ENCODE data around the gene SERTAD1.
"Not testable (repeated sequence)": the region's sequence is repeated elsewhere in the genome, so short reads cannot be mapped to it uniquely, and the experiment has no call there.

Gene SERTAD1

GRCh38 chr19:40421993-40422747 lies 3.6 kb downstream of the SERTAD1 start:
- no peak for DNase-seq

- DNase-seq, result peak; percentile 59
Observed at GRCh38 chr19:40420766-40421765, 4.7 kb downstream of the SERTAD1 start.

- DNase-seq, result no peak
Observed at GRCh38 chr19:40420451-40420765, 5.4 kb downstream of the SERTAD1 start.

- no peak for DNase-seq
Observed at GRCh38 chr19:40419780-40420179, 6.0 kb downstream of the SERTAD1 start.

DNA sequence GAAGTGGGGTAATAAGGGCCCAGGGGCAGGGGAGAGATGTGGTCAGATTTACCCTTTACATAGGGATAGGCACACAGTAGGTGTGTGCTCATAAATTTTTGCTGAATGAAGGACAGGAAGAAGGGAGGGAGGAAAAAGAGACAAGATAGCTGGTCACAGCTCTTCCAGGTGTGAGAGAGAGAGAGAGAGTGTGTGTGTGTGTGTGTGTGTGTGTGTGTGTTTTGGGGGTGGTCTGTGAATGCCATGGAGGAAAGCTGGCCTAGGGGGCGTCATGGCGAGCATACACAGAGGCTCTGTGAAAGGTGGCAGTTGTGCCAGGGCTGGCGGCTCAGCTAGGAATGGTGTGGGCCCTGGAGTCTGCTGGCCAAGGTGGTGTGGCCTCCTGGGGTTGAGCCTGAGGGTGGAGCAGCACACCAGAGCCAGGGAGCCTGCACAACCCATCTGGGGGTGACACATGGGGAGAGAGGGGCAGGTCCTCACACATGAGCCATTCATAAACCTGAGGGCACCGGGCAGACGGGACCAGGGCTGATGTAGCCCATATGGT lies 6.7 kb downstream of the SERTAD1 start:
- DNase-seq, result peak; percentile 42

GRCh38 chr19:40418040-40418439 lies 7.8 kb downstream of the SERTAD1 start:
- DNase-seq, result no peak

GRCh38 chr19:40417643-40417981 lies 8.2 kb downstream of the SERTAD1 start:
- no peak for DNase-seq

DNA sequence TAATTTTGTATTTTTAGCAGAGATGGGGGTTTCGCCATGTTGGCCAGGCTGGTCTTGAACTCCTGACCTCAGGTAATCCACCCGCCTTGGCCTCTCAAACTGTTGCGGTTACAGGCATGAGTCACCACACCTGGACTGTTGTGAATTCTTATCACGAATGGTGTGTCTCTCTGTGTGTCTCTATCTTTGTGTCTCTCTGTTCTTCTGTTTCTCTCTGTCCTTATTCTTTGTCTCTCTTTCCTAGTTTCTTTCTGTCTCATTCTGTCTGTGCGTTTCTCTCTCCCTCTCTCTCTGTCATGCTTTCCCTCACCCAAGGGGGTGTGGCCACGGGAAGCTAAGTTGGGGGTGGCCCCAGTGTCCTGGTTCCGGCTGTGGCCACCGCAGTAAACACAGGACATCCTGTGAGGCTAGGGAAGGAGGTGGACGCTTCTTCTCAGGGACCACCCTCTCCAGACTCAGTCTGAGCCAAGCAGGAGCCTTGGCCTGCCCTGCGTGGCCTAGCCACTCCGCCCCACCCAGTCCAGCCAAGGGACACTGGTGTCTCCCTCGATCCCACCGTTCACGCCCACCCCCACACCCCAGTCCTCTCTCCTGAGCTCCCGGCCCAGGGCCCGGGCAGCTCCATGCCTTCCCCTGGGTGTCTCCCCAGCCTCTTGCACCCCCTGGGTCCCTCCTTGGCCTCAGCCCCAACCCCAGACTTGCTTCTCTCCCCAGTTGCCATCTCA lies 8.7 kb downstream of the SERTAD1 start:
- no peak for DNase-seq

GRCh38 chr19:40415768-40416167 lies 10.0 kb downstream of the SERTAD1 start:
- DNase-seq, result no peak

DNA sequence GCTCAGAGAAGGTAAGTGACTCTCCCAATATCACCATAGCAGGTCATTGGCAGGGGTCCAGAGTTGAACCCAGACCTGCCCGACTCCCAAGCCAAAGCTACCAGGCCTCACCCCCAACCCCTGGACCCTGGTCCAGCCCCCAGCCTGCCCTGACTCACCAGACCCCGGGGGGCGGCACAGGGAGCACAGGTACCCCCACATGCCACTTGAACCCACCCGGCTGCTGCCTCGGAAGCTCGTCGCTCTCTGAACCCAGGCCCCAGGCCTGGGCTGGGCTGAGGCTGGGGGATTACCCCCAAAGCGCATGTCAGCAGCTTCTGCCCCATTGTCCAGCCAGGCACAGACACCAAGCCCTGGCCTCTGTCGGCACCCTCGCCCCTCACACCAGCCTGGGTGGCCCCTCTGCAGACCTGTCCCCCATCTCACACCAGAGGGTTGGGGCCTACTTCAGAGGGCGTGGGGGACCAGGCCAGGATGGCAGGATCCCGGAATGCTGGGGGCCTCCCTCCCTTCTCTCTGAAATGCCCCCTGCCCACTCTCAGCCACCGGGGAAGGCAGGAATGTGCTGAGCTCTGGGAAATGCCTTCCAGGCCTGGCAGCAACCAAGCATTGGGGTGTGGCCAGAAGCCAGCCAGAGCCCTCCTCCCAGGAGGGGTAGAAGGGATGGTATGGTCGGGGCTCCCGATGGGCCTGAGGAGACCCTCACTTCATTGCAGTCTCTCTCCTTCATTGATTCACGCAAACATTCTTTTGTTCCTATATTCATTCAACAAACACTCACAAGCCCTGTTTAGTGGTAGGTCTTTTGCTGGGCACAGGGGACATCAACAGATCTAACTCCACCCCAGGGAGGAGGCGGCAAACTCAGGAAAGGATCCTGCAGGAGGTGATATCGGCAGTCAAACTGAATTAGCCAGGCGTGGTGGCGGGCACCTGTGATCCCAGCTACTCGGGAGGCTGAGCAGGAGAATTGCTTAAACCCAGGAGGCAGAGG lies 11.0 kb downstream of the SERTAD1 start:
- DNase-seq, result no peak

DNA sequence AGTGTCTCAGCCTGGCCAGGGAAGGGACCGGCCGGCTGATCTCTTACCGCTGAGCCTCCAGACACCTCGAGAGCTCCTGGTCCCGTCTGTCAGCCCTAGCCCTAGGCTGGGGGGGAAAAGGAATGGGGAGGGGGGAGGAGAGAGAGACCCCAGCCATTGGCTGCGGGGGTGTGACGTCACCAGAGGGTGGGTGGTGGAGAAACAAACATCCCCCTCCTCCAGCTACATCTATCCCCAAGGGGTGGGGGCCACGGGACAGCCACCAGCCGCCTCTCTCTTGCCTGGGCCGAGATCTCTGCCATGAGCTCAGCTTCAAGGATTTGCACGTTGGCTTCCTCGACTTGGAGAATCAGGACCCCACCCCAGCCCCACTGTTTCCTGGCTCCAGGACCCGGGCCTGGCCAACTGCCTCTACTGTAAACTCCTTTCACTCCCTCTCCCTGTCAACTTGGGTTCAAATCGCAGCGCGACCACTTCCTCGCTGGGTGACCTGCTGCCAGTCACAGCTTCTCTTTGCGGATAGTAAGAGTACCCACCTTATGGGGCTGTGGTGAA lies 12.4 kb downstream of the SERTAD1 start, which contains the start of gene PRX:
PRX (minus strand) TSS at position 88 of the 555 bp plus-strand sequence. CDS start 5,446 bp downstream, outside the sequence.
- no peak for DNase-seq

GRCh38 chr19:40412866-40413265 lies 12.9 kb downstream of the SERTAD1 start:
- DNase-seq, result no peak

DNA sequence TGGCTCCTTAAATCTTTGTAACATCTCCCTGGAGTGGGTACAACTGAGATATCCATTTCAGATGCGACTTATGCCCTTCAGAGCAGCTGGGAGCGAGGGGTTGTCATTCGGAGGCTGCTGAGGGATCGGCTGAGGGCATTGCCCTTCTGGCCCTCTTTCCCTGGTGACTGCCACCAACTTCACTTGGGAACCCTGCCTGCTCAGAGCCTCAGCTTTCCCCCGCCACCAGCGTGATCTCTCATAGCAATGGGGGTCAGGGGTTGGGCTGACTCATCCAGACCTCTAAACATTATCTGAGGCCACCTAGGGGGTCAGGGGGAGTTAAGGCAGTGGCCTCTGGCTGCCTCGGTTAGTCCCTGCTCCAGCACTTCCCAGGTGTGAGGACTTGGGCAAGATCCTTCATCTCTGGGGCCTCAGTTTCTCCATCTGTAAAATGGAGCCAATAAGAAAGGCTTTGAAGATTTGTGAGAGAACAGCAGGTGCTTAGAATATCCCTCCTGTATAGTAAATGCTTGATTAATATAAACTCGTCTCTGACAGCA lies 13.8 kb downstream of the SERTAD1 start:
- DNase-seq, result no peak

DNA sequence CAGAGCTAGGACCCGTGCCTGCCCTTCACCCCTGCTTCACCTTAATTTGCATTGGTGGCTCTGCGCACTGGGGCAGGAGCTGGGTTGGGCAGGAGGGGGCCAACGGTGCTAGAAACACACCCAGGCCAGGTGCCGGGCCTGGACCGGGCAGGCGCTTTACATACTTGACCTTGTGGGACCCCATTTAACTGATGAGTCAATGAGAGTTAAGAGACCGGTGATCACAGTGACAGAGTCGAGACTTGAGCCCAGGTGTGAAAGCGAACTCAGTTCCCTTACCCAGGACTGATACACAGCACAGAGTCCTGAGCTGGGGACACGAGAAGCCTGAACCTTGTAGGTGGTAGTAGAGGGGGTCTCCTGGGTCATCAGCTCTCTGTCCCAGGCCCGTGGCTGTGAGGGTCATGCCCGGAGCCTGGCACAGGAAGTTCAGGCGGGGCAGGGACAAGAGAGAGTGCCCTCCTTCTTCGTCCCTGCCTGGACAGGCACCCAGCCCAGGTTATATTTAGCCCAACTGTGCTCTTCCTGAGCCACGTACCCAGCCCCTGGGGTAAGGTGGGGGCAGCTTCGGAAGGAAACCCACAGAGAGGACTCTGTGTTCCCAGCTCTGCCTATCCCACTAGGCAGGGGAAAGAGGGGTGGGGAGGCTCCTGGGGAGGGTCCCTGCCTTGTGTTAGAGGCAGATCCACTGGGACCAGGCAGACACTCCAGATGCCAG lies 14.5 kb downstream of the SERTAD1 start:
- no peak for DNase-seq

DNA sequence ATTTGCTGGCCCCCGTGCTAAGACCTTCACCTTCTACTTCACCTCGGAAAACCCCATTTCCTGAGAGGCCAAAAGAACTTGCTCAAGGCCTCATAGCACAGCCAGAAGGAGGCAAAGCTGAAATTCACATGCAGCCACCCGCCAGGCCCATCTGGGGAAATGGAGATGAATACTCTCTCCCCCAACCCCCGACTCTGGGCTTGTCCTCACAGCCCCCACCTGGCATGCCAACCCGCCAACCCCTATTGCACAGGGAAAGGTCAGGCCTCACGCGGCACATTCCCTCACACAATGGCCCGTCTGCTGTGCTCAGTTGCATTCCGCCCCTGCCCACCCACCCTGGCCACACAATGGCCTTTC lies 15.8 kb downstream of the SERTAD1 start:
- DNase-seq, result no peak

DNA sequence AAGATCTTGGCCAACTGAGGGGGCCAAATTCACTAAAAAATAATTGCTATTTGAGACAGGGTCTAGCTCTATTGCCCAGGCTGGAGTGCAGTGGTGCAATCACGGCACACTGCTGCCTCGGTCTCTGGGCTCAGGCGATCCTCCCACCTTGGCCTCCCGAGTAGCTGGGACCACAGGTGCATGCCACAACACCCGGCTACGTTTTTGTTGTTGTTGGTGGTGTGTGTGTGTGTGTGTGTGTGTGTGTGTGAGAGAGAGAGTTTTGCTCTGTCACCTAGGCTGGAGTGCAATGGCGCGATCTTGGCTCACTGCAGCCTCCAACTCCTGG lies 17.2 kb downstream of the SERTAD1 start:
- DNase-seq, result not testable (repeated sequence)

GRCh38 chr19:40407714-40408597 lies 17.8 kb downstream of the SERTAD1 start:
- DNase-seq, result no peak

- peak; percentile 25 for DNase-seq
Observed at GRCh38 chr19:40403262-40403984, 22.4 kb downstream of the SERTAD1 start.

DNA sequence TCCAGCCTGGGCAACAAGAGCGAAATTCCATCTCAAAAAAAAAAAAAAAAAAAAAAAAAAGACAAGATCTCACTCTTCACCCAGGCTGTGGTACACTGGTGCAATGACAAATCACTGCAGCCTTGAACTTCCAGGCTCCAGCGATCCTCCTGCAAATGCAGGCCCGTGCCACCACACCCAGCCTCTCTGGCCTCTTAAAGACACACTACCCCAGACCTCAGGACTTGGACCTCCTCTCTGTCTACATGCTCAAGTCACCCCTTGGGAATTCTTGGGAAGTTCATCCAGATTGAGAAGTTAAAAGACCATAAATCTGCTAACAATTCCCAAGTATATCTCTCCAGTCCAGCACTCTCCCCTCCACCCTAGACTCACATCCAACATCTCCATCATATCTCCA lies 25.2 kb downstream of the SERTAD1 start:
- no peak for DNase-seq
